ENCODE results near the gene YAP1.

YAP1 gene

DNA sequence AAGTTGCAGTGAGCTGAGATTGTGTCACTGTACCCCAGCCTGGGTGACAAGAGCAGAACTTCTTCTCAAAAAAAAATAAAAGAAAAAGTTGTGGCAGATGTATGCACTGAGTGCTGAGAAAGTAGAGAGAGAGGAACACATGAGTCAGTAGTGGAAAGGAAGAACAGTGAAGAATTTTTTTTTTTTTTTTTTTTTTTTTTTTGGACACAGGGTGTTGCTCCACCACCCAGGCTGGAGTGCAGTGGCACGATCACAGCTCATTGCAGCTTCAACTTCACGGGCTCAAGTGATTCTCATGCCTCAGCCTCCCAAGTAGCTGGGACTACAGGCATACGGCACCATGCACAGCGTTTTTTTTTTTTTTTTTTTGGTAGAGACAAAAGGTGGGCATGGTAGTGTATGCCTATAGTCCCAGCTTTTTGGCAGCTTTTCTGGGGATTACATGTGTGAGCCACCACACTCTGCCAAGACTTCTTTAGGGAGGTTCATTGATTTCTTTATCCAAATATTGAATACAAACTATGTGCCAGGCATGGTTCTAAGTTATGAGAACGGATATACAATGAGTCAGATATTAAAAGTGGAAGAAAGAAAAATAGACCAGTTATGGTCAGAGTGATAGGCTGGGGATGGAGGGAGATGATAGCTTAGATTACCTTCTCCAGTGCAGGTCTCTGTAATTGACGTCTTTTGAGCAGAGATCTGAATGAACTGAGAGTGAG, 62.0 kb downstream of the YAP1 start:
- peak; percentile 21 for DNase-seq (ENCODE audit: low read depth, low spot score)
- no peak for TF ChIP-seq CTCF (IDR thresholded peaks at IDR 0.05; ENCODE audit: insufficient read depth, low read length, missing control alignments)
- H3K4me3 ChIP-seq (ENCODE audit: low read depth, low read length): no peak overlapping the region
- POLR2A ChIA-PET: interaction anchor here (0.5 to 1.2 kb wide), 4 partner anchors 53 to 304 kb away, joined by 3 to 5 read pairs (median 3); no protein-coding TSS in a partner anchor
- CTCF ChIA-PET: interaction anchor here (0.7 to 2.1 kb wide), 6 partner anchors 10 to 270 kb away, joined by 3 to 7 read pairs (median 4); no protein-coding TSS in a partner anchor

GRCh38 chr11:102177126-102177525, 66.9 kb downstream of the YAP1 start:
- POLR2A ChIA-PET: no interaction called here

DNA sequence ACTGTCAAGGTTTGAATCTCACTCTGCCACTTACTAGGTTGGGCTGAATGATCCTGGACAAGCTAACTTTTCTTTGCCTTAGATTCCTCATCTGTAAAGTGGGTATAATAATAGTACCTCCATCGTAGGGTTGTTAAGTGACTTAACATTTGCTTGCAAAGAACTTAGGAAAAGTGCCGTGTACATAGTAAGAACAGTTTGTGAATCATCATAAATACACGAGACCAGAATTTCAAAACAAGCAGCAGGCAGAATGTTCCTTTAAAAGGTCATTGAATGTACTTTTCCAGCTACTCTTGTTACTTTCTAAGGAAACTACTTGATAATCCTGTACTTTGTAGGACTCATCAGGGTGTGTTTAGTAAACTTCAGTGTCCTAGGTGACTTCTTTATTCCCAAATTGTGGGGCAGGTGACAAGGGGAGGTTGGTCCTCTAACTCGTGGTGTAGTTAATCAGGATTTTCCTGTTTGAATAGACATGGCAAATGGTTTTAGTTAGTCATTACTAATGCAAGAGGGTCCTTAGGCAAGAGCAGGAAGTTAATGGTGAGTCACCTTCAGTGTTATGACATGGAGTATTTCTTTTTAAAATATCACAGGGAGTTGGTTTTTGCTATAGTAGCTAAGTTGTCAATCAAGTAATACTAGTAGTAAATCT, 67.9 kb downstream of the YAP1 start:
- no peak overlapping the region for H3K4me3 ChIP-seq (ENCODE audit: low read depth, low read length)
- ChIA-PET POLR2A (no interaction called here), CTCF (interaction anchor here (1.1 to 1.3 kb wide), 2 partner anchors 9 to 11 kb away, joined by 3 to 6 read pairs; no protein-coding TSS in a partner anchor)
- no peak for TF ChIP-seq CTCF (IDR thresholded peaks at IDR 0.05; ENCODE audit: insufficient read depth, low read length, missing control alignments)
- DNase-seq (ENCODE audit: low read depth, low spot score): peak; percentile 73

More at GRCh38 chr11:102177126-102177525, 66.9 kb downstream of the YAP1 start:
- no peak overlapping the region for H3K4me3 ChIP-seq (ENCODE audit: low read depth, low read length)
- no peak for DNase-seq (ENCODE audit: low read depth, low spot score)
- no peak for TF ChIP-seq CTCF (IDR thresholded peaks at IDR 0.05; ENCODE audit: insufficient read depth, low read length, missing control alignments)
- CTCF ChIA-PET: interaction anchor here (1.1 to 1.2 kb wide), 2 partner anchors 10 to 15 kb away, joined by 3 to 6 read pairs; no protein-coding TSS in a partner anchor

DNA sequence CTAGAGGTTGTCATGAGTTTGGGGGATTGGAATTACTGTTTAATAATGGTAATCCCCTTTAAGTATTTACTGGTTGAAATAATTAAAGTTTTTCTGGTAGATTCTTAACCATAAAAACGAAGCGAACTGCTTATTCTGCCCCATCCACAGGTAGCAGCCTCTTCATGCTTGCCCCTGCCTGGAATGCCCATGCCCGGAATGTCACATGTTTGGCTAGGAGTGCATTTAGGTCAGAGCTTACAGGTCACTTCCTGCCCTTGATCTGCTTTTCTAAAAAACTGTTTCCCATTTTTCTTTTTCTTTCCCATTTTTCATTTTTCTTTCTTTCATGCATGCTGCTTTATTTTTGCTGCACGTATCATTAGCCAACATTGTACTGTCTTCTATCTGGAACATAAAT, 69.1 kb downstream of the YAP1 start:
- CTCF ChIA-PET: no interaction called here
- no peak for DNase-seq (ENCODE audit: low read depth, low spot score)
- no peak for TF ChIP-seq CTCF (IDR thresholded peaks at IDR 0.05; ENCODE audit: insufficient read depth, low read length, missing control alignments)
- no peak overlapping the region for H3K4me3 ChIP-seq (ENCODE audit: low read depth, low read length)
- POLR2A ChIA-PET: no interaction called here

GRCh38 chr11:102184269-102184987, 74.2 kb downstream of the YAP1 start:
- no peak overlapping the region for H3K4me3 ChIP-seq (ENCODE audit: low read depth, low read length)
- ChIA-PET CTCF (no interaction called here), POLR2A (interaction anchor here (1.1 kb wide), 1 partner anchor 10 kb away, joined by 3 read pairs; no protein-coding TSS in a partner anchor)
- no peak for DNase-seq (ENCODE audit: low read depth, low spot score)
- TF ChIP-seq CTCF (IDR thresholded peaks at IDR 0.05; ENCODE audit: insufficient read depth, low read length, missing control alignments): no peak
